Cardiac muscle cell (in vitro differentiated cells and primary cell): ENCODE data around the gene KLK2. TPM values are rescaled to one million over a fixed set of nuclear protein-coding genes. Genes with fewer than 3 reads are reported as not detected.

ENCODE experiments used
- DNase-seq, 2 donors: peaks; one replicate each; pipeline versions ENCODE4 v3.0.0 to v3.0.0-alpha.2; 2010 to 2017; ENCODE audit warnings: low read depth in 1 of 2, low spot score in 1 of 2
- H3K27ac ChIP-seq: fragments of 200-600 bp; sonication (generic); 2 replicates; pipeline ENCODE4 v1.5.1; 2016
- H3K27me3 ChIP-seq: fragments of 200-600 bp; sonication (generic); 2 replicates; pipeline ENCODE4 v1.6.0; 2016; ENCODE audit warnings: control low read depth
- H3K36me3 ChIP-seq: fragments of 200-600 bp; sonication (generic); 2 replicates; pipeline ENCODE4 v1.5.1; 2016; ENCODE audit warnings: control low read depth
- H3K4me1 ChIP-seq: fragments of 200-600 bp; sonication (generic); 2 replicates; pipeline ENCODE4 v1.8.1; 2017; ENCODE audit warnings: low read depth, mild to moderate bottlenecking, mixed run types
- H3K4me3 ChIP-seq: fragments of 200-600 bp; sonication (generic); 2 replicates; pipeline ENCODE4 v1.5.1; 2016; ENCODE audit warnings: mild to moderate bottlenecking
- H3K9me3 ChIP-seq: fragments of 200-600 bp; sonication (generic); 2 replicates; pipeline ENCODE4 v1.5.1; 2017; ENCODE audit warnings: low read depth, mild to moderate bottlenecking, control low read depth
- polyA plus RNA-seq: library from polyadenylated mRNA; unstranded; fragments of >200 nt; fragmentation: Nextera tagmentation; extraction: Ambion mirVana; gene quantifications from 2 replicates; pipeline ENCODE4 v1.2.1, GENCODE V29; 2016
- total RNA-seq: library from RNA; depleted of rRNA; stranded (reverse); fragments of >200 nt; gene quantifications from 2 replicates; pipeline ENCODE4 v1.2.3, GENCODE V29; 2016
- TF ChIP-seq, protein P1 (sequence below): IDR thresholded peaks from 2 replicates; pipeline ENCODE4 v1.5.1; 2012; ENCODE audit warnings: low read depth, mild to moderate bottlenecking, low read length

Gene KLK2
- total and polyA plus RNA-seq, 2 experiments from 2014 or later, result not detected

- no peaks in the 10 kb centered on the region for H3K36me3 ChIP-seq
- no peak overlapping the region for H3K27ac ChIP-seq
- H3K4me3 ChIP-seq, result peak overlapping the region; percentile 50
- H3K4me1 ChIP-seq, result no peaks in the 10 kb centered on the region
- no peaks in the 10 kb centered on the region for H3K9me3 ChIP-seq
- peak; percentile 67 to 86 for DNase-seq
- H3K27me3 ChIP-seq, result peaks cover 10% of the 10 kb centered on the region
- TF ChIP-seq, protein P1, sequence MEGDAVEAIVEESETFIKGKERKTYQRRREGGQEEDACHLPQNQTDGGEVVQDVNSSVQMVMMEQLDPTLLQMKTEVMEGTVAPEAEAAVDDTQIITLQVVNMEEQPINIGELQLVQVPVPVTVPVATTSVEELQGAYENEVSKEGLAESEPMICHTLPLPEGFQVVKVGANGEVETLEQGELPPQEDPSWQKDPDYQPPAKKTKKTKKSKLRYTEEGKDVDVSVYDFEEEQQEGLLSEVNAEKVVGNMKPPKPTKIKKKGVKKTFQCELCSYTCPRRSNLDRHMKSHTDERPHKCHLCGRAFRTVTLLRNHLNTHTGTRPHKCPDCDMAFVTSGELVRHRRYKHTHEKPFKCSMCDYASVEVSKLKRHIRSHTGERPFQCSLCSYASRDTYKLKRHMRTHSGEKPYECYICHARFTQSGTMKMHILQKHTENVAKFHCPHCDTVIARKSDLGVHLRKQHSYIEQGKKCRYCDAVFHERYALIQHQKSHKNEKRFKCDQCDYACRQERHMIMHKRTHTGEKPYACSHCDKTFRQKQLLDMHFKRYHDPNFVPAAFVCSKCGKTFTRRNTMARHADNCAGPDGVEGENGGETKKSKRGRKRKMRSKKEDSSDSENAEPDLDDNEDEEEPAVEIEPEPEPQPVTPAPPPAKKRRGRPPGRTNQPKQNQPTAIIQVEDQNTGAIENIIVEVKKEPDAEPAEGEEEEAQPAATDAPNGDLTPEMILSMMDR, result no peak
These were observed 37.3 kb upstream of the KLK2 start for GRCh38 chr19:50835785-50836542.

DNA sequence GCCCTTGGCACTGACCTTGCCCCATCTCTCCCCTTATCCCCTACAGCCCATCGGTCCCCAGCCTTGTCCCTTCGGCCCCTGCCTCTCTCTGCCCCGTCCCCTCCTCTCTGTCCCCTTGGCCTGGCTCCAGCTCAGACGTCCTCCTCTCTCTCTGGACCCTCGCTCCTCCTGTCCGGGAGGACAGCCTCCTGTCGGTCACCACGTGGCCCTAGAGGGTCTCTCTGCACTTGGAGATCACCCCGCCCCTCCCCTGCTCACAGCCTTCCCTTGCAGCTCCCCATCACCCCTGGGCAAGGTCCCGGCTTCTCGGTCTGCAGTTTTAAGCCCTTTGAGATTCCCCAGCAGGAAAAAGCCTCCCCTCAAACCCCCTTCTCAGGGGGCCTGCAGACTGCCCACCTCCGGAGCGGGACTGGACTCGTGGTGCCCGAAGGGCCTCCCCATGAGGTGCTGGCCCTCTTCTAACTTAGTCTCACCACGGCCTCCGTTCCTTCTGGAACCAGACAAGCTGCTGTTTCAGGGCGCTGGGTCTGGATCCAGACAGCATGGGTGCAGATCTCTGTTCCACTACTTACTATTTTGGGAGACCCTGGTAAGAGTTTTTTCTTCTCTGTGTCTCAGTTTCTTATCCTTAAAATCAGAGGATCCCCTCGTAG lies 36.6 kb upstream of the KLK2 start:
- peaks cover 17% of the 10 kb centered on the region for H3K27me3 ChIP-seq
- no peak overlapping the region for H3K27ac ChIP-seq
- H3K4me1 ChIP-seq, result no peaks in the 10 kb centered on the region
- H3K36me3 ChIP-seq, result no peaks in the 10 kb centered on the region
- no peak for DNase-seq
- no peaks in the 10 kb centered on the region for H3K9me3 ChIP-seq
- TF ChIP-seq, protein P1, result no peak
- no peak overlapping the region for H3K4me3 ChIP-seq

DNA sequence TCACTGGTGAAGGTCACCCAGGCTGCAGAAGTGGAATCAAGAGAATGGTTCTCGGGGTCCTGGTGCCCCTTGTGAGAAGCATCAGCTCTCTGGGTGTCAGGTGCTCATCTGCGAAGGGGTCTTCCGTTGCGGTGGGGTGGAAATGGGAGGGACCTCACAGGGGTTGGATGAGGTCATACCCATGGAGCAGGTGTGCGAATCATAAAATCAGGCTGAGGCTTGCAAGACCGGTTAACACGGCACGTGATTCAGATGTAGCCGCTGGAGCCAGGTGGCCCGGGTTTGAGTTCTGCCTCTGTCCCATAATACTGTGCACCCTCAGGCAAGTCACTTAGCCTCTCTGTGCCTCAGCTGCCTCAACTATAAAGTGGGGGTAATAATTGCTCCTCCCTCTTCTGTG lies 35.9 kb upstream of the KLK2 start:
- no peak overlapping the region for H3K27ac ChIP-seq
- H3K27me3 ChIP-seq, result peaks cover 23% of the 10 kb centered on the region
- H3K4me3 ChIP-seq, result no peak overlapping the region
- no peaks in the 10 kb centered on the region for H3K9me3 ChIP-seq
- H3K4me1 ChIP-seq, result no peaks in the 10 kb centered on the region
- no peak for DNase-seq
- TF ChIP-seq, protein P1, result no peak
- H3K36me3 ChIP-seq, result no peaks in the 10 kb centered on the region

- H3K27me3 ChIP-seq, result peaks cover 25% of the 10 kb centered on the region
- TF ChIP-seq, protein P1, result peak; percentile 20
- no peaks in the 10 kb centered on the region for H3K36me3 ChIP-seq
- no peak overlapping the region for H3K27ac ChIP-seq
- peak in 1 of 2 donors; percentile 7 for DNase-seq
- no peaks in the 10 kb centered on the region for H3K9me3 ChIP-seq
- H3K4me1 ChIP-seq, result no peaks in the 10 kb centered on the region
- H3K4me3 ChIP-seq, result no peak overlapping the region
These were observed 35.0 kb upstream of the KLK2 start for GRCh38 chr19:50838239-50838638.

- no peak overlapping the region for H3K4me3 ChIP-seq
- no peak overlapping the region for H3K27ac ChIP-seq
- peaks cover 36% of the 10 kb centered on the region for H3K27me3 ChIP-seq
- H3K9me3 ChIP-seq, result no peaks in the 10 kb centered on the region
- no peak for DNase-seq
- TF ChIP-seq, protein P1, result no peak
- no peaks in the 10 kb centered on the region for H3K36me3 ChIP-seq
- H3K4me1 ChIP-seq, result no peaks in the 10 kb centered on the region
These were observed 33.3 kb upstream of the KLK2 start for GRCh38 chr19:50839712-50840655.
